ENCODE data around the gene SIRT4. TPM values are rescaled to one million over a fixed set of nuclear protein-coding genes. Genes with fewer than 3 reads are reported as not detected.

Gene SIRT4
- total RNA-seq, 2 donors from 2014 or later: 0.99 to 6.2 TPM

- Histone ChIP-seq H3K36me3 (replicated peaks in 1 of 2; ENCODE audit: insufficient read depth in 1 of 2, low read depth in 2 of 2) (no peaks in the 10 kb centered on the region), H3K9me3 (no peaks in the 10 kb centered on the region), H3K4me1 (peaks cover 26% of the 10 kb centered on the region), H3K4me3 (no peak overlapping the region), H3K27me3 (no peaks in the 10 kb centered on the region), H3K27ac (no peak overlapping the region)
- TF ChIP-seq POLR2A (IDR thresholded peaks at IDR 0.05) (no peak), CTCF (IDR thresholded peaks at IDR 0.05) (no peak)
- intact Hi-C loops (cut with DNase I): no loop called here
- no peak for DNase-seq
- 88 to 97% methylated on average over 6 of the region's 6 CpGs for WGBS, 2 donors
- no peak for ATAC-seq
These were observed 51.0 kb downstream of the SIRT4 start for GRCh38 chr12:120353136-120353535.

- no peak for DNase-seq
- Histone ChIP-seq H3K27ac (no peak overlapping the region), H3K4me3 (no peak overlapping the region), H3K27me3 (no peaks in the 10 kb centered on the region), H3K4me1 (peaks cover 26% of the 10 kb centered on the region), H3K36me3 (replicated peaks in 1 of 2; ENCODE audit: insufficient read depth in 1 of 2, low read depth in 2 of 2) (no peaks in the 10 kb centered on the region), H3K9me3 (no peaks in the 10 kb centered on the region)
- intact Hi-C loops (cut with DNase I): no loop called here
- no peak for TF ChIP-seq POLR2A (IDR thresholded peaks at IDR 0.05)
- no peak for TF ChIP-seq CTCF (IDR thresholded peaks at IDR 0.05)
- 95 to 98% methylated on average over 4 of the region's 4 CpGs for WGBS, 2 donors
- no peak for ATAC-seq
These were observed 51.6 kb downstream of the SIRT4 start for GRCh38 chr12:120353556-120354317.

- WGBS, 2 donors: 60 to 77% methylated on average over 12 to 13 of the region's 13 CpGs
These were observed 54.5 kb downstream of the SIRT4 start for GRCh38 chr12:120356567-120357030.

GRCh38 chr12:120357104-120357503 lies 55.0 kb downstream of the SIRT4 start:
- H3K36me3 ChIP-seq (replicated peaks in 1 of 2; ENCODE audit: insufficient read depth in 1 of 2, low read depth in 2 of 2): no peaks in the 10 kb centered on the region
- H3K4me3 ChIP-seq: no peak overlapping the region
- DNase-seq: no peak
- peak overlapping the region in 1 of 4 donors; percentile 2 for H3K27ac ChIP-seq
- 71 to 78% methylated on average over 5 of the region's 5 CpGs for WGBS, 2 donors
- H3K4me1 ChIP-seq: no peaks in the 10 kb centered on the region
- no peaks in the 10 kb centered on the region for H3K9me3 ChIP-seq
- no peaks in the 10 kb centered on the region for H3K27me3 ChIP-seq
- no peak for ATAC-seq
- intact Hi-C loops (cut with DNase I): loop anchor here (5.0 kb wide), 1 partner anchor 75 kb away; no protein-coding TSS in a partner anchor
- TF ChIP-seq POLR2A (IDR thresholded peaks at IDR 0.05) (no peak), CTCF (IDR thresholded peaks at IDR 0.05) (no peak)

More at GRCh38 chr12:120356567-120357030, 54.5 kb downstream of the SIRT4 start:
- H3K4me1 ChIP-seq: no peaks in the 10 kb centered on the region
- no peaks in the 10 kb centered on the region for H3K9me3 ChIP-seq
- no peaks in the 10 kb centered on the region for H3K36me3 ChIP-seq (replicated peaks in 1 of 2; ENCODE audit: insufficient read depth in 1 of 2, low read depth in 2 of 2)
- intact Hi-C loops (cut with DNase I): loop anchor here (5.0 kb wide), 1 partner anchor 76 kb away; no protein-coding TSS in a partner anchor
- DNase-seq: peak; percentile 80 to 81 (median 81)
- no peak overlapping the region for H3K4me3 ChIP-seq
- H3K27ac ChIP-seq: peak overlapping the region in 1 of 4 donors; percentile 2
- no peaks in the 10 kb centered on the region for H3K27me3 ChIP-seq
- TF ChIP-seq POLR2A (IDR thresholded peaks at IDR 0.05) (no peak), CTCF (IDR thresholded peaks at IDR 0.05) (peak; percentile 64 to 93 (median 87))
- ATAC-seq: peak; percentile 89

Measured in body of pancreas (tissue), 4 donors.